NT2/D1 (cell line): Measurements from ENCODE around the gene BRK1.
"Not testable (repeated sequence)": the region's sequence is repeated elsewhere in the genome, so short reads cannot be mapped to it uniquely, and the experiment has no call there.

Experiments
- DNase-seq: peaks from one replicate; pipeline ENCODE4 v3.0.0-alpha.2; 2011; ENCODE audit warnings: low read depth, low spot score
- H3K27me3 ChIP-seq: 2 replicates; pipeline ENCODE4 v1.6.0; 2011; ENCODE audit warnings: mild to moderate bottlenecking; ENCODE audit not compliant: insufficient read length, insufficient read depth
- H3K36me3 ChIP-seq: 2 replicates; pipeline ENCODE4 v1.6.1; 2011; ENCODE audit warnings: mild to moderate bottlenecking, low read length, mixed read lengths; ENCODE audit not compliant: insufficient read depth, insufficient read length
- H3K4me1 ChIP-seq: 2 replicates; pipeline ENCODE4 v1.5.1; 2011; ENCODE audit not compliant: insufficient read depth, insufficient read length
- H3K4me3 ChIP-seq: 2 replicates; pipeline ENCODE4 v1.5.1; 2011; ENCODE audit warnings: low read depth; ENCODE audit not compliant: insufficient read length
- H3K9ac ChIP-seq: 2 replicates; pipeline ENCODE4 v1.6.0; 2011; ENCODE audit warnings: low read depth; ENCODE audit not compliant: insufficient read length
- H3K9me3 ChIP-seq: 2 replicates; pipeline ENCODE4 v1.5.1; 2011; ENCODE audit warnings: mild to moderate bottlenecking, low read length; ENCODE audit not compliant: insufficient read depth
- SUZ12 ChIP-seq: IDR thresholded peaks from 2 replicates; pipeline ENCODE4 v1.6.1; 2011; ENCODE audit not compliant: insufficient read length, insufficient read depth; ENCODE audit errors: extremely low read depth
- YY1 ChIP-seq: IDR thresholded peaks from 2 replicates; pipeline ENCODE4 v1.6.1; 2011; ENCODE audit not compliant: insufficient read length, insufficient read depth
- ZNF274 ChIP-seq: IDR thresholded peaks from 2 replicates; pipeline ENCODE4 v1.6.1; 2011; ENCODE audit warnings: mild to moderate bottlenecking, low read depth, low read length

BRK1 gene

GRCh38 chr3:10115326-10116137 lies at the start of gene BRK1:
TSS of gene BRK1 (plus strand) at chr3:10115675. CDS start at chr3:10115702, 27 bp downstream.
- no peak for TF ChIP-seq SUZ12
- no peak for TF ChIP-seq ZNF274
- TF ChIP-seq YY1, result peak; percentile 62
- DNase-seq, result peak; percentile 77
- H3K4me3 ChIP-seq, result peak within 1 kb of the TSS; percentile 82
- no peaks in the 10 kb centered on the region for H3K9me3 ChIP-seq
- H3K4me1 ChIP-seq, result no peaks in the 10 kb centered on the region
- H3K9ac ChIP-seq, result peak within 1 kb of the TSS; percentile 85
- H3K27me3 ChIP-seq, result no peaks in the 10 kb centered on the region
- H3K36me3 ChIP-seq, result peaks cover 25% of the 10 kb centered on the region

- not testable (repeated sequence) for H3K27me3 ChIP-seq, DNase-seq, H3K9ac ChIP-seq, H3K4me1 ChIP-seq, H3K4me3 ChIP-seq
- Histone ChIP-seq H3K36me3 (peaks cover 60% of the 10 kb centered on the region), H3K9me3 (peaks cover 28% of the 10 kb centered on the region)
Observed at GRCh38 chr3:10070077-10070476, 45.4 kb upstream of the BRK1 start.

- H3K9me3 ChIP-seq, result no peaks in the 10 kb centered on the region
- no peak for DNase-seq
- no peaks in the 10 kb centered on the region for H3K4me1 ChIP-seq
- TF ChIP-seq YY1, result no peak
- no peak for TF ChIP-seq ZNF274
- no peak for TF ChIP-seq SUZ12
- H3K4me3 ChIP-seq, result no peak overlapping the region
- H3K27me3 ChIP-seq, result no peaks in the 10 kb centered on the region
- no peak overlapping the region for H3K9ac ChIP-seq
- peaks cover 53% of the 10 kb centered on the region for H3K36me3 ChIP-seq
Observed at GRCh38 chr3:10074666-10075065, 40.8 kb upstream of the BRK1 start.

GRCh38 chr3:10081871-10082270 lies 33.6 kb upstream of the BRK1 start:
- TF ChIP-seq SUZ12 (no peak), YY1 (no peak), ZNF274 (no peak)
- Histone ChIP-seq H3K9me3 (no peaks in the 10 kb centered on the region), H3K36me3 (peaks cover 90% of the 10 kb centered on the region), H3K9ac (no peak overlapping the region), H3K27me3 (no peaks in the 10 kb centered on the region), H3K4me1 (no peaks in the 10 kb centered on the region), H3K4me3 (no peak overlapping the region)
- DNase-seq, result no peak

GRCh38 chr3:10085738-10086137 lies 29.7 kb upstream of the BRK1 start:
- no peaks in the 10 kb centered on the region for H3K9me3 ChIP-seq
- H3K4me1 ChIP-seq, result no peaks in the 10 kb centered on the region
- H3K27me3 ChIP-seq, result no peaks in the 10 kb centered on the region
- no peak overlapping the region for H3K9ac ChIP-seq
- no peak for DNase-seq
- peaks cover 93% of the 10 kb centered on the region for H3K36me3 ChIP-seq
- no peak overlapping the region for H3K4me3 ChIP-seq
- no peak for TF ChIP-seq SUZ12
- TF ChIP-seq YY1, result no peak
- no peak for TF ChIP-seq ZNF274

- peaks cover 87% of the 10 kb centered on the region for H3K36me3 ChIP-seq
- no peak for DNase-seq
Observed at GRCh38 chr3:10088256-10088655, 27.2 kb upstream of the BRK1 start.

GRCh38 chr3:10090179-10090578 lies 25.3 kb upstream of the BRK1 start:
- Histone ChIP-seq H3K9me3 (no peaks in the 10 kb centered on the region), H3K4me3 (no peak overlapping the region), H3K9ac (no peak overlapping the region), H3K36me3 (peaks cover 85% of the 10 kb centered on the region), H3K27me3 (no peaks in the 10 kb centered on the region), H3K4me1 (no peaks in the 10 kb centered on the region)
- TF ChIP-seq YY1 (no peak), ZNF274 (no peak), SUZ12 (no peak)
- no peak for DNase-seq

More at GRCh38 chr3:10088256-10088655, 27.2 kb upstream of the BRK1 start:
- no peaks in the 10 kb centered on the region for H3K4me1 ChIP-seq
- H3K9me3 ChIP-seq, result no peaks in the 10 kb centered on the region
- H3K9ac ChIP-seq, result no peak overlapping the region
- no peaks in the 10 kb centered on the region for H3K27me3 ChIP-seq
- no peak for TF ChIP-seq ZNF274
- no peak for TF ChIP-seq YY1
- no peak overlapping the region for H3K4me3 ChIP-seq

GRCh38 chr3:10090774-10091173 lies 24.7 kb upstream of the BRK1 start:
- peaks cover 85% of the 10 kb centered on the region for H3K36me3 ChIP-seq
- H3K4me1 ChIP-seq, H3K9ac ChIP-seq, H3K9me3 ChIP-seq, H3K27me3 ChIP-seq, DNase-seq, H3K4me3 ChIP-seq: not testable (repeated sequence)

- not testable (repeated sequence) for DNase-seq, H3K4me3 ChIP-seq, H3K9ac ChIP-seq, H3K4me1 ChIP-seq, H3K9me3 ChIP-seq, H3K27me3 ChIP-seq
- peaks cover 85% of the 10 kb centered on the region for H3K36me3 ChIP-seq
Observed at GRCh38 chr3:10091387-10091786, 24.1 kb upstream of the BRK1 start.
